IPS DF 6.9 (cell line): ENCODE results near the gene SDF2L1.

Source experiments
- DNase-seq: peaks from one replicate; pipeline ENCODE4 v3.0.0-alpha.2; 2013; ENCODE audit warnings: low read depth, low spot score
- H3K27ac ChIP-seq: one replicate; pipeline ENCODE4 v1.5.1; 2013; ENCODE audit warnings: low read length, control low read depth
- H3K27me3 ChIP-seq: 2 replicates; pipeline ENCODE4 v1.6.1; 2013; ENCODE audit warnings: mild to moderate bottlenecking, low read length; ENCODE audit not compliant: control insufficient read depth, insufficient read depth
- H3K36me3 ChIP-seq: 2 replicates; pipeline ENCODE4 v1.6.1; 2013; ENCODE audit warnings: low read length; ENCODE audit not compliant: control insufficient read depth, insufficient read depth
- H3K4me1 ChIP-seq: 2 replicates; pipeline ENCODE4 v1.6.1; 2013; ENCODE audit warnings: low read length; ENCODE audit not compliant: control insufficient read depth, insufficient read depth
- H3K4me3 ChIP-seq: 2 replicates; pipeline ENCODE4 v1.5.1; 2013; ENCODE audit warnings: mild to moderate bottlenecking, low read length
- H3K9me3 ChIP-seq: 2 replicates; pipeline ENCODE4 v1.6.1; 2013; ENCODE audit warnings: low read length, inconsistent platforms; ENCODE audit not compliant: control insufficient read depth, insufficient read depth
- WGBS: extraction: QIAGEN DNeasy Blood & Tissue Kit; methylation state at CpG from one replicate; pipeline ENCODE4 v1.1.7; 2013; ENCODE audit warnings: mixed read lengths, missing lambda C conversion rate; ENCODE audit not compliant: insufficient read length, insufficient coverage; 5-methylcytosine and 5-hydroxymethylcytosine counted together

The SDF2L1 gene

DNA sequence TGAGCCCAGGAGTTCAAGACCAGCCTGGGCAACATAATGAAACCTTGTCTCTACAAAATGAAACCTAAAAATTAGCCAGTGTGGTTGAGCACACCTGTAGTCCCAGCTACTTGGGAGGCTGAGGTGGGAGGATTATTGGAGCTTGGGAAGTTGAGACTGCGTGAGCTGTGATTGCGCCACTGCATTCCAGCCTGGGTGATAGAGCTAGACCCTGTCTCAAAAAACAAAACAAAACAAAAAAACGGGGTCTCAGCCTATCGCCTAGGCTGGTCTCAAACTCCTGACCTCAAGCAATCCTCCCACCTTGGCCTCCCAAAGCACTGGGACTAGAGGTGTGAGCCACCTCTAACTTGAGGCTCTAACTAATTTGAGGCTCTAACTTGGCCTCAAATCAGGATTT is 37.3 kb downstream of the SDF2L1 start:
- no CpG with 5 or more reads among the region's 4 CpGs for WGBS
- H3K27me3 ChIP-seq = no peaks in the 10 kb centered on the region
- no peaks in the 10 kb centered on the region; the same call in 1 of the 2 replicates for H3K4me1 ChIP-seq
- no peak for DNase-seq
- H3K36me3 ChIP-seq = peaks cover 14% of the 10 kb centered on the region
- no peak overlapping the region for H3K4me3 ChIP-seq
- no peaks in the 10 kb centered on the region for H3K9me3 ChIP-seq
- H3K27ac ChIP-seq = no peak overlapping the region

DNA sequence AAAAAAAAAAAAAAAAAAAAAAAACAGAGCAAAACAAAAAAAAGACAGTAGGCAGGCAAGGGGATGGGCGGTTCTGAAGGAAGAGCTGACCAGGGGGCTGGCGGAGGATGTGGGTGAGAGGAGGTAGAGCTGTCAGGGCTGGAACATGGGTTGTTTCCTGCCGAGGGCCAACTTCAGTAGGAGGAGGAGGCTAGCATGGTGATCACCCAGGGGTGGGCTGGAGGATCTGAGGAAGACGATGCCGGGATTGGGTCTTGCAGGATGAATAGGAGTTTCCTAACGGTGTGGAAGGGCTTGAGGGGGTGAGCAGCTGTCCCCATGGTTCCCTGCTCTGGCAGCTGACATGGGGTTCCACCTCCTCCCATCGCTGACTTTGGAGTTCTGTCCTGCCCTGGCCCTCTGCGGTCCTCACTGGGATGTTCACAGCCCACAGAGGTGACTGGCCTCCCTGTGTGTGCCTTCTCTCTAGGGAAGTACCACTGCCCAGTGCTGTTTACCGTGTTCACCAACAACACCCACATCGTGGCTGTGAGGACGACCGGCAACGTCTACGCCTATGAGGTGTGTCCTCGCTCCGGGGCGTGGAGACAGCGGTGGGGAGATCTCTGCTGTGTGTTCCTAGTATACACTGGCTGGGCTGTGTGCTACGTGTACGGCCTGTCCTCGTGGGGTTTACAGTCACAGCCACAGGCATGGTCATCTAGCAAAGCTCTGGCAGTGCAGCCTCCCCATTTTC is 38.9 kb downstream of the SDF2L1 start:
- no peak for DNase-seq
- WGBS = no CpG with 5 or more reads among the region's 21 CpGs

DNA sequence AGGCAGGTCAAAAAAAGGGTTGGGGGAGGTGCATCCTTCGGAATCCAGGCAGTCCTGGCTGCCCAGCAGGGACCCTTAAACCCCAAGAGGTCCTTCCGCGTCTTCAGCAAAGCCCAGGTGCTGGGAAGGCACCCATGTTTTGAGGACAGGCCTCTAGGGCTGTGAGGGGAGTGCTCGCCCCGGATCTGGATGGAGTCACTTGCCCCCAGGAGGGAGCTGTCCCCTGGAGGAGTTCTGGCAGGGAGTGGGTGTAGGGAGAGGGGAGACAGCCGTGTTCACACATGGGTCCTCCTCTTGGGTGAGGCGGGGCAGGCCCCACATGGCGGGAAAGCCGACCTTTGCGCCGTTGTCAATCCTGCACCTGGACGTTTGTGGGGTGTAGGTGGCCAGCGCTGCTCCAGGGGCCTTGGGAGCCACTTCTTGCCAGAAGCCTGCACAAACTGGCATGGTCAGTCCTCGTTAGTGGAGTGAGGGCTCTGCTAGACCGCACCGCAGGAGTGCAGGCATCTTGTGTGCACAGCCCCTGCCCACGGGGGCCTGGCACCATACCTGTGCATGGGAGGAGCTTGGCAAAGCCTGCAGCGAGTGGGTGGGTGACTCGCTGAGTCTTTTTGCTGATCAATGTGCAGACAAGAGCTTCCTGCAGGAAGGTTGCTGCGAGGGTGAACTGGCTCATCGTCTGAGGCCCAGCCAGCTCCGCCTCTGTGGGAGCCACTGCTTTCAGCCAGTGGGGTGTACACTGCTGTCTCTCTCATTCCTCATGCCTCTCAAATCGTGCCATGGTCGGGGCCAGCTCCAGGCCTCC is 39.7 kb downstream of the SDF2L1 start:
- peaks cover 8% of the 10 kb centered on the region; the same call in 1 of the 2 replicates for H3K36me3 ChIP-seq
- H3K27ac ChIP-seq = no peak overlapping the region
- no peaks in the 10 kb centered on the region for H3K9me3 ChIP-seq
- DNase-seq = no peak
- H3K27me3 ChIP-seq = no peaks in the 10 kb centered on the region
- WGBS = no CpG with 5 or more reads among the region's 24 CpGs
- H3K4me1 ChIP-seq = no peaks in the 10 kb centered on the region; the same call in 1 of the 2 replicates
- H3K4me3 ChIP-seq = no peak overlapping the region

More for the DNA sequence above, 38.9 kb downstream of the SDF2L1 start:
- Histone ChIP-seq H3K27me3 (no peaks in the 10 kb centered on the region), H3K9me3 (no peaks in the 10 kb centered on the region), H3K27ac (no peak overlapping the region), H3K4me1 (no peaks in the 10 kb centered on the region; the same call in 1 of the 2 replicates), H3K4me3 (no peak overlapping the region), H3K36me3 (peaks cover 9% of the 10 kb centered on the region; the same call in 1 of the 2 replicates)

DNA sequence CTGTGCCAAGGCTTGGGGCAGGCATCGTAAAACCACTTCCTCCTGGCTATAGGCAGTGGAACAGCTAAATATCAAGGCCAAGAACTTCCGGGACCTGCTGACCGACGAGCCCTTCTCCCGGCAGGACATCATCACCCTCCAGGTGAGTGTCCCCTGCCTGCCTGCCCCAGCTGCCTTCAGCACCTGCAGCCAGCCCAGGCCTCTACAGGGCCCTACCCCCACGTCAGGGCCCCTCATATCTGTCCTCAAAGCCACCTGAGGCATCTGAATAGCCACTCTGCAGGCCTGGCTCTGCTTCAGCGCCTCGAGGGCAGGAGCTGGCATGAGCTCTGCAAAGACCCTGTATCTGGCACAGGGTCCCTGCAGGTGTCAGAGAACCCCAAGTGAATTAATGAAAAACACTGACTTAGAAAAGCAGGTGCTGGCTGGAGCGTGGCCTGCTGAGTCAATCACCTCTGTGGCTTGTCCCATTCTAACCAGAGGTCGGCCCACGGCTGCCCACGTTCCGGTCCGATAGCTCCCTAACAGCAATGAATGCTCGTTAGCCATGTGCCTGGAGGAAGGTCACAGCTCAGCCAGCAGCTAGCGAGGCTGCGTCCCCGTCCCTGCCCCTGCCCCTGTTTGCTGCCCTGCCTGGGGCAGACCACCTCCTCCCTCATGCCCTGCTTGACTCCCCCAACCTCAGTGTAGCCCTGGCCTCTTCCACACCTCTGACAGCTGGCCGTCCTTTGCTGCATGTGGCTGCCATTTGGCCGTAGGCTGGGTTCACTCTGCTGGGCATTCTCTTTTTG is 40.5 kb downstream of the SDF2L1 start:
- Histone ChIP-seq H3K4me1 (no peaks in the 10 kb centered on the region; the same call in 1 of the 2 replicates), H3K27ac (no peak overlapping the region), H3K27me3 (no peaks in the 10 kb centered on the region), H3K9me3 (no peaks in the 10 kb centered on the region), H3K4me3 (no peak overlapping the region; the same call in 1 of the 2 replicates), H3K36me3 (peaks cover 8% of the 10 kb centered on the region)
- no peak for DNase-seq
- no CpG with 5 or more reads among the region's 20 CpGs for WGBS

DNA sequence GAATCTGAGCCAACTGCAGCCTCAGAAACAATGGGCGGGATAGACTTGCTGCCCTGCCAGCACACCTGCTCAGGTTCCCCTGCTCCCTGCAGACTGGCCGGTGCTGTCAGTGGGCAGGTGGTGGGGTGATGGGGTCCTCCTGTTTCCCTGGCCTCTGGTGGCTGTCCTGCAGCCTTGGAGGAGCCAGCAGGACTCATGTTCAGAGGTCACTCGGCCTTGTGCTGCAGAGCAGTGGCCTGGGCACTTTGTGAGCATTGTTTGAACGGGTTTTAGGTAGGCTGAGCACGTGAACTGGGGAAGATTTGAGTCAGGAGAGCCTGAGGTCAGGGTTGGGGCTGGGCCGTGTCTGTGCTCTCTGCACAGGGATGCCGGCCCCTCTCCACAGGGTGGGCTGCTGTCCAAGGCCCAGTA is 41.3 kb downstream of the SDF2L1 start:
- H3K4me3 ChIP-seq = no peak overlapping the region
- H3K4me1 ChIP-seq = no peaks in the 10 kb centered on the region; the same call in 1 of the 2 replicates
- no CpG with 5 or more reads among the region's 7 CpGs for WGBS
- no peaks in the 10 kb centered on the region for H3K27me3 ChIP-seq
- no peaks in the 10 kb centered on the region for H3K9me3 ChIP-seq
- H3K36me3 ChIP-seq = peaks cover 8% of the 10 kb centered on the region
- DNase-seq = no peak
- H3K27ac ChIP-seq = no peak overlapping the region

DNA sequence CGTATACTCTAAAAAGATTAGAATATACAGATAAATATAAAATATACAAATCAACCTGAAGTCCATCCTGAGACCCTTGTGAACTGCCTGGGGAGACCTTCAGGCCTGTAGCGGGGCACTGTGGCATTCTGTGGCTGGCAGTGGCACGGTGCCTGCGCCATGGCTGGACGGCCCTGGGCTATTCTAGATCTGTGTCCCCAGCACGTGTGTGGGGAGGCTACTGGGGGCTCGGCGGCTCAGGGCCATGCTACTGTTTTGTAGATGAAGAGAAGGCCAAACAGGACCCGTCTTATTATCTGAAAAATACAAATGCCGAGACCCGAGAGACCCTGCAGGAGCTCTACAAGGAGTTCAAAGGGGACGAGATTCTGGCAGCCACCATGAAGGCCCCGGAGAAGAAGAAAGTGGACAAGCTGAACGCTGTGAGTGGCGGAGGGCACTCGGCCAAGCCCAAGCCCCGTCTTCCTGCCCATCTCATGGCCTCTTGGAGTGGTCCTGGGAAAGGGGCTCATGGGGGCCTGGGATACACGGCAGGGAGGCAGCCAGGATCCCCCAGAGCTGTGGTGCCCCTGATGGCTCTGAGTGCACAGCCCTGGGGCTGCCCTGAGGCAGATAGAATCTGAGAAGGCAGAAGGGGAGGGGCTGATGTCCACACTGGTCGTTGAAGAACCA is 42.5 kb downstream of the SDF2L1 start:
- WGBS = no CpG with 5 or more reads among the region's 19 CpGs
- Histone ChIP-seq H3K9me3 (no peaks in the 10 kb centered on the region), H3K27ac (no peak overlapping the region), H3K4me3 (no peak overlapping the region), H3K36me3 (peaks cover 8% of the 10 kb centered on the region), H3K27me3 (no peaks in the 10 kb centered on the region), H3K4me1 (no peaks in the 10 kb centered on the region; the same call in 1 of the 2 replicates)
- no peak for DNase-seq

DNA sequence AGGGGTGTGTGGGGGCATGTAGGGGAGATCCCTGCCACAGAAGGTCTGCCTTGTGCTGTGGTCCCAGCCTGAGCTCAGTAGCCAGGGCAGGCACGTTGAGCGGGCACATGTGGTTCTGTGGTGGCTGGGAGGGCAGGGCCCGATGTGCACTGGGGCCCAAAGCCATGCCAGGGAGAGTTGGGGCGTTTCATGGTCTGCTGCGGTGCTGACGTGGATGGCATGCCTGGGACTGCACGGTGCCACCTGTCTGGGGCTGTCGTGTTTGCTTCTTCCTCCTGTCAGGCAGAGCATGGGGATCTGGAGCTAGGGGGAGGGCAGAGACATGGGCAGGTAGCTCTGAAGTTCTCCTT is 43.0 kb downstream of the SDF2L1 start:
- no peaks in the 10 kb centered on the region for H3K9me3 ChIP-seq
- WGBS = no CpG with 5 or more reads among the region's 8 CpGs
- no peak overlapping the region for H3K27ac ChIP-seq
- H3K27me3 ChIP-seq = no peaks in the 10 kb centered on the region
- H3K4me1 ChIP-seq = no peaks in the 10 kb centered on the region; the same call in 1 of the 2 replicates
- DNase-seq = no peak
- peaks cover 8% of the 10 kb centered on the region for H3K36me3 ChIP-seq
- no peak overlapping the region for H3K4me3 ChIP-seq

DNA sequence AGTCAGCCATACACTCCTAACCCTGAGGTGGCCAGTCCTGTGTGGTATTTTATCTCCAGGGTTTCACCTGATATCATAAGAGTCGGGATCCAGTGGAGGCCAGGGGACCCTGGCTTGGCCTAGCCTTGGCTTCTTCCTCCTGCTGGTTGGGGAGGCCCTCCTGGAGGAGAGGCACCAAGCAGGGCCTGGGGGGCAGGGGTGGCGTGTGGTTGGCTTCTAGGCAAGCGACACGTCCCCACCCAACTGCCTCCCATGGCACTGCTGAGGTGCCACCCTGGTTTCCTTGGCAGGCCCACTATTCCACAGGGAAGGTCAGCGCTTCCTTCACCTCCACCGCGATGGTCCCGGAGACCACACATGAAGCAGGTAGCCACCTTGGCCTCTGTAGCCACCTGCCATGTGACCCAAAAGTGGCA is 44.1 kb downstream of the SDF2L1 start:
- Histone ChIP-seq H3K9me3 (no peaks in the 10 kb centered on the region), H3K4me1 (no peaks in the 10 kb centered on the region; the same call in 1 of the 2 replicates), H3K27me3 (no peaks in the 10 kb centered on the region), H3K27ac (no peak overlapping the region), H3K4me3 (no peak overlapping the region), H3K36me3 (peaks cover 8% of the 10 kb centered on the region)
- no peak for DNase-seq
- WGBS = no CpG with 5 or more reads among the region's 8 CpGs

DNA sequence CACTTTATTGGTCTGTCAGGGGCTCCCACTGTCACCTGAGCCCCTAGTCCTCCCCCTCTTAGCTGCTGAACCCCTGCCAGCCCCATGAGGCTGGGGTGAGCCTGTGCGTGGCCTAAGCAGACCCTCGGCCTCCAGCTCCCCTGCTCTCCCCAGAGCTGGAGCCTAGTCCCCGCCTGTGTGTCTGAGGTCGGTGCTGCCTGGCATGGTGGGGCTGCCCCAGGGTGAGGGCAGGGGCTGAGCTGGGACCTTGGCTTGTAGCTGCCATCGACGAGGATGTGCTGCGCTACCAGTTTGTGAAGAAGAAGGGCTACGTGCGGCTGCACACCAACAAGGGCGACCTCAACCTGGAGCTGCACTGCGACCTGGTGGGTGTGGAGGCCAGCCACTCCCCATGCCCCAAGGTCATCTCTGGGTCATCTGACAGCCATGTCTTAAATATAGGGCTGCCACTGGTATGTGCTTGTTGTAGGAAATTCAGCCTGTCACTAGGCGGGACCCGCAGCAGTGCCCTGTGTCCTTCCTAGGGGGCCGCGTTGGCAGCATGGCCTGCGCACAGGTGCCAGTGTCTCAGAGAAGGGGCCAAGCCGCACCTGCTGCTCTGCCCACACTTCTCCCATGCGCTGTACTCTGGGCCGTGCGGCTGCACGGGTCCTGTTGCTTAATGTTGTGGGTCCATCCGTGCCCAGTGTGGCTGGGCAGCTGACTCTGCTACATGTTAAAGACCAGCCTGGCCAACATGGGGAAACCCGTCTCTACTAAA is 44.7 kb downstream of the SDF2L1 start:
- no peaks in the 10 kb centered on the region for H3K9me3 ChIP-seq
- no peaks in the 10 kb centered on the region; the same call in 1 of the 2 replicates for H3K4me1 ChIP-seq
- no peak overlapping the region for H3K27ac ChIP-seq
- H3K4me3 ChIP-seq = no peak overlapping the region
- no CpG with 5 or more reads among the region's 23 CpGs for WGBS
- no peak for DNase-seq
- H3K36me3 ChIP-seq = peaks cover 8% of the 10 kb centered on the region
- H3K27me3 ChIP-seq = no peaks in the 10 kb centered on the region
